ENCODE measurements around the gene ZNF263.
A peak's percentile ranks its signal among the peaks of the same experiment; 100 is the strongest.
"Not testable (repeated sequence)": the region's sequence is repeated elsewhere in the genome, so short reads cannot be mapped to it uniquely, and the experiment has no call there.

Gene ZNF263

DNA sequence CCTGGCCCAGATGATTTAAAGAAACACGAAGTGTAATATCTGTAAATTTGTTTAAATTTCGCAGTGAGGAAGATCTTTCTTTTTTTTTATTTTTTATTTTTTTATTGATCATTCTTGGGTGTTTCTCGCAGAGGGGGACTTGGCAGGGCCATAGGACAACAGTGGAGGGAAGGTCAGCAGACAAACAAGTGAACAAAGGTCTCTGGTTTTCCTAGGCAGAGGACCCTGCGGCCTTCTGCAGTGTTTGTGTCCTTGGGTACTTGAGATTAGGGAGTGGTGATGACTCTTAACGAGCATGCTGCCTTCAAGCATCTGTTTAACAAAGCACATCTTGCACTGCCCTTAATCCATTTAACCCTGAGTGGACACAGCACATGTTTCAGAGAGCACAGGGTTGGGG lies 12.6 kb upstream of the ZNF263 start:
- DNase-seq: not testable (repeated sequence)

DNA sequence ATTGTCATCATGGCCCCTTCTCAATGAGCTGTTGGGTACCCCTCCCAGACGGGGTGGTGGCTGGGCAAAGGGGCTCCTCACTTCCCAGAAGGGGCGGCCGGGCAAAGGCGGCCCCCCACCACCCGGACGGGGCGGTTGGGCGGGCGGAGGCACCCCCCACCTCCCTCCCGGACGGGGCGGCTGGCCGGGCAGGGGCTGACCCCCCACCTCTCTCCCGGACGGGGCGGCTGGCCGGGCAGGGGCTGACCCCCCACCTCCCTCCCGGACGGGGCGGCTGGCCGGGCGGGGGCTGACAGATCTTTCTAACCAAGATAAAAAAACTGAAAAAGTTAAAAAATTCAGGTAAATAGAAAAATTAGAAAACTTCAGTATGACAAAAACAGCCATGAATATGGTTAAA lies 12.0 kb upstream of the ZNF263 start:
- not testable (repeated sequence) for DNase-seq

DNA sequence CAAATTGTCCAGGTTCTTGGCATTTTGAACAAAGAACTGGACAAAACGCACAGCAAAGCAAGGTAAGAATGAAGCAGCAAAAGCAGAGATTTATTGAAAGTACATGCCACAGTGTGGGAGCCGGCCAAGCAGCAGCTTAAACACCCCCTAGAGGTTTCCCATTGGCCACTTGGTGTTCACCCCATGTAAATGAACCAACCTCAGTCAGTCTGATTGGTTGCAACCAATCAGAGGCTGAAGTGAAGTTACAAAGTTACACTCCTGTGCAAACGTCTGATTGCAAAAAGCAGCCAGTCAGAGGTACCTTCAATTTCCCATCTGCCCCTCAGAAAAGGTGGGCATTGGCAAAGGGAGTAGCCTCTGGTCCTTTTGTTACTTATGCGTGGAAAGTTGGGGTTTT lies 8.8 kb upstream of the ZNF263 start:
- DNase-seq: no peak

DNA sequence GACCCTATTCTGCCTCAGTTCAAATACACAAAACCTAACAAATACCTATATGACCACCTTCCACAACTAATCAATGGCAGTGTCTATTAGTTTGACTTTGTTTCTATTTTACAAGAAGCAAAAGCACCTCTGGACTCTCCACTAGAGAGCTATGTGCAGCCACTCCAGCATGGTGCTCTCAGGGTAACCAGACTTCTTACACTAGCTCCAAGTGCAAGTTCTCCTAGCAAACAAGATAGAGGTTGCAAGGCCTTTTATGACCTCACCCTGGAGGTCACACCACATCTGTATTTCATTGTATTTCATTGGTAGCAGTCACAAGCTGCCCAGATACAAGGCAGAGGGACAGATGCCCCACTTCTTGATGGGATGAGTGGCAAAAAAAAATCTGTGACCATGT lies 8.3 kb upstream of the ZNF263 start:
- DNase-seq: no peak

DNA sequence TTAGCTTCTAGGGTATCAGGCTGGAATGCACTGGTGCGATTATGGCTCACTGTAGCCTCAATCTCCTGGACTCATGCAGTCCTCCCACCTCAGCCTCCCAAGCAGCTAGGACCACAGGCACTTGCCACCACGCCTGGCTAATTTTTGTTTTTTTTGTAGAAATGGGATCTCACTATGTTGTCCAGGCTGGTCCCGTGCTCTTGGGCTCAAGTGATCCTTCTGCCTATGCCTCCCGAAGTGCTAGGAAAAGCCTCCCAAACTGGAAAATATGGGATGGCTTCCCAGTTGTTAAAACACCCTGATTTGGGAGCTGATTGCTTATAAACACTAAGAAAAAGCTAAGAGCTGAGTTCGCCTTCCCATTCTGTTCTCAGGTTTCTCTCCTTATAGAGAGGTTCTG lies 6.6 kb upstream of the ZNF263 start:
- no peak for DNase-seq

DNA sequence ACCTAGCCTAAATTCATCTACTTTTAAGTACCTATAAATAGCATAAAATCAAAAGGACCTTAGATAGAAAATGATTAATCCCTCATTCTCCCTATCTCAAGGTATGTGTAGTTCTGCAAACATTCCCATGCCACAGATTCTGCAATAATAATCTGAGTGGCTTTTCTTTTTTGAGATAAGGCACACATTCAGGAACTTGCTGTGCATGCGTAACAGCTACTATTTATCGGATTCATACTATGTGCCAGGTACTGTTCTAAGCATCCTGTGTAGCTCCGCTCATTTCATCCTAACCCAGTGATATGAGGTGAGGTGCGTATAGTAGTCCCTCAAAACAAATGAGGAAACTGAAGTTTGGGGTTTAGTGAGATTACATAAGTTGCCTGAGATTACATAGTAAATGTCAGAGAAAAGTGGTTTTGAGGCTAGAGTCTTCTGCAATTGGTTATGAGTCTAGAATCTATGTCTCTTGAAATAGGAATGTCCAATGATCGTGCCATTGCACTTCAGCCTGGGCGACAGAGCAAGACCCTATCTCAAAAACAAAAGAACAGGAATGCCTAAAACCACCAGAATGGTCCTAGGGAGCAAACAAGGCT lies 2.0 kb upstream of the ZNF263 start:
- no peak for DNase-seq

DNA sequence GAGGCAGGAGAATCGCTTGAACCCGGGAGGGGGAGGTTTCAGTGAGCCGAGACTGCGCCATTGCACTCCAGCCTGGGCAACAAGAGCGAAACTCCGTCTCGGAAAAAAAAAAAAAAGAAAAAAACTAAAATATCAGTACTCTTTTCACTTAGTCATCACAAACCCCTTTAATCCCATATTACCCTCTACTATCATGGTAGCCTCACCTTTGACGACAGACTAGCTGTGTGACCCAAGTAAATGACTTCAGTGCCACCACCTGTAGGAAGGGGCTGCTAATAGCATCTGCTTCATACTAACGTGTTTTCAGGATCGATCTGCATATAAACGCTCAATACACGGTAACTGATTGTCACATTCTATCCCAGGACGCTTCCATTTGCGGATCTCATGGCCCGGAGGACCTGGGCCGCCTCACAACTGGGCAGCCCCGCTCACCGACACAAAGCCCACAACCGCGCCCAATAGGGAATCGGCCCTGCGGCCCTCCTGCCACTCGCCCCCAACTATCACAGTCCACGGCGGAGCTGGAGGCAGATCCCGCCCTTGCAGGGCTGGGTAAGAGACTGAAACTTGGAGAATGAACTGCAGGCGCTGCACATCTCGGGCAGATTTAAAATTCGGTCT lies 1.1 kb upstream of the ZNF263 start:
- DNase-seq: peak; percentile 73

DNA sequence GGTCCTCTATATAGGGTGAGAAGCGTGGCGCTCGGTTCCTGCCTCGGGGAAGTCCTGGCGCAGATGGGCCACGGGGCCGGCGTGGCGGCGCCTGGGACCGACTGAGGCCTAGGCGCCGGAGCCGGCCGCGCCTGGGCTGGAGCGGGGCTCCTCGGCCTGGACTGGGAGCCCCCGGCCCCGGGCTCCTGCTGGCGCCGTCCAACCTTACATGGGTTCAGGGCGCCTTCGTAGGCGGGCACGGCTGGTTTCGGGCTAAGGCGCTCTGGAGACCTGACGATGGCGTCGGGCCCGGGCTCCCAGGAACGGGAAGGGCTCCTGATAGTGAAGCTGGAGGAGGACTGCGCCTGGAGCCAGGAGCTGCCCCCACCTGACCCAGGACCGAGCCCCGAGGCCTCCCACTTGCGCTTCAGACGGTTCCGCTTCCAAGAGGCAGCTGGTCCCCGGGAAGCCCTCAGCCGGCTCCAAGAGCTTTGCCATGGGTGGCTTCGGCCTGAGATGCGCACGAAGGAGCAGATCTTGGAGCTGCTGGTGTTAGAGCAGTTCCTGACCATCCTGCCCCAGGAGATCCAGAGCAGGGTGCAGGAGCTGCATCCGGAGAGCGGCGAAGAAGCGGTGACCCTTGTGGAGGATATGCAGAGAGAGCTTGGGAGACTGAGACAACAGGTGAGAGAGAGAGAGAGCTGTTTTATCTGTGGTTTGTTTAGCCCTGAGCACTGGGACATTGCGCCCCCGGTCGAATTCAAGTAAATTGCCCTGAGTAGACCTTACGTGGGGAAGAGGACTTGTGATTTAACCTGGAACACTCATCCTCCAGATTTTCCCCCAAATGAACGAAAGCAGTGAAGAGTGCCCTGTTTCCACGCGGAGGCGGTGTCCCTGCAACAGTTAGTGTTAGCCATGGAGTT lies 504 bp downstream of the ZNF263 start:
- no peak for DNase-seq

DNA sequence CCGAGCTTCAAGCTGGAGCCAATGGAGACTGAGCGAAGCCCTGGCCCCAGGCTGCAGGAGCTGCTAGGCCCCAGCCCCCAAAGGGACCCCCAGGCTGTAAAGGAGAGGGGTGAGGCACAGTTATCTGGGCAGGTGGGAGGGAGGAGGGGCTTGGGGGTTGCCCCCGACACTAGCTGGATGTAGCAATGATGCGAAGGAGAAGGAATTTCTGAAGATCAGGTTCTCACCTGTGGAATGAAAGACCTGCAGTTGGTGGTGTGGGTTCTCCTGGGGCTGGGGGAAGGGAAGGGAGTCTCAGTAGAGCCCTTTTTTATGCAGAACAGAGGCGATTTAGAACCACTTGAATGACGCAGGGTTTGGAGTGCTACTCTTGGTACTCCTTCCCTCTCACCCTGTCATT lies 1.8 kb downstream of the ZNF263 start:
- no peak for DNase-seq

DNA sequence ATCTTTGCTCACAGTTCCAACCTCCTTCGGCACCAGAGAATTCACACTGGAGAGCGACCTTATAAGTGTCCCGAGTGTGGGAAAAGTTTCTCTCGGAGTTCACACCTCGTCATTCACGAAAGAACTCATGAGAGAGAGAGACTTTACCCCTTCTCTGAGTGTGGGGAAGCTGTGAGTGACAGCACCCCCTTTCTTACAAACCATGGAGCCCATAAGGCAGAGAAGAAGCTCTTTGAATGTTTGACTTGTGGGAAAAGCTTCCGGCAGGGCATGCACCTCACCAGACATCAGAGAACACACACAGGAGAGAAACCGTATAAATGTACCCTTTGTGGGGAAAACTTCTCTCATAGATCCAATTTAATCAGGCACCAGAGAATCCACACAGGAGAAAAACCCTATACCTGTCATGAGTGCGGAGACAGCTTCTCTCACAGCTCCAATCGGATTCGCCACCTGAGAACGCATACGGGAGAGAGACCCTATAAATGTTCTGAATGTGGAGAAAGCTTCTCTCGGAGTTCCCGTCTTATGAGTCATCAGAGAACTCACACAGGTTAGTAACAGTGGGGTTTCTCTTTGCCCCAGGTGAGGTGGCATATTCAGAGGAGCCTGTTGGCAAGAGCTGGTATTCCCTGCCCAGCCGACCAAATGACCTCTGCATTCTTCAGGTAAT lies 6.8 kb downstream of the ZNF263 start:
- no peak for DNase-seq

DNA sequence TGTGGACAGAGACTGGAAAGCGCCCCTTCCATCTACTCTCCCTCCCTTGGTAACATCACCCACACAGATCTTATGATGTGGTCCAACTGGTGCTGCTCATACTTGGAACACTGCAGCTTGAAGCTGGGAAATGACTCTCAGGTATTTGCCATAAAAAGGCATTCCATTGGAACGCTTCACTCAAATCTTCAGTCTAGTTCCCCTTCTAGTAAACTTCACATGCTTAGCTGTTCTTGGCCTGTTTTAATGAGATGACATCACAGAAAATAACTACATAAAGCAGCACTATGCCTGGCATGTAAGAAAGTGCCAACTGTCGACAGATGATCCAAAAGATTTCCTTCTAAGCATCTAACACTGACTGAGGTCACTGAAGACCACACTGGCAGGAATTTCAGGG lies 9.3 kb downstream of the ZNF263 start:
- DNase-seq: no peak

DNA sequence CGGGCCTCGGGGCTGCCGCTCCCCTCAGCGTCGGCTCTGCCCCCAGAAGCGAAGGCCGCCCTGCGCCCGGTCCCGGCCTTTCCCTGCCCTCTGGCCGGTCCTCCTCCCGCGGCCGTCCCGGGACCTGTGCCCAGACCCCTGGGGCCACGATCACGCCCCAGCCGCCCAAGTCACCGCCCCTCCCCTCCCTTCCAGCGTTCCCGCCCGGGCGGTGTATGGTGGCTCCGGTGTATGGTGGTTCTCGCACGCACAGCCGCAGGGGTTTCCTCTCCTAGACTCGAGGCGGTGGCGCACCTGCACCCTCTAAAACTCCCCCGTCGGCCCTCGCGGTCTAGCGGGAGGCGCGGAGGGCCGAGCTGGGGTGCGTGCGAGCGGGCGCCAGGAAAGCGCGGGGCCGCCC lies 11.9 kb downstream of the ZNF263 start:
- DNase-seq: no peak

DNA sequence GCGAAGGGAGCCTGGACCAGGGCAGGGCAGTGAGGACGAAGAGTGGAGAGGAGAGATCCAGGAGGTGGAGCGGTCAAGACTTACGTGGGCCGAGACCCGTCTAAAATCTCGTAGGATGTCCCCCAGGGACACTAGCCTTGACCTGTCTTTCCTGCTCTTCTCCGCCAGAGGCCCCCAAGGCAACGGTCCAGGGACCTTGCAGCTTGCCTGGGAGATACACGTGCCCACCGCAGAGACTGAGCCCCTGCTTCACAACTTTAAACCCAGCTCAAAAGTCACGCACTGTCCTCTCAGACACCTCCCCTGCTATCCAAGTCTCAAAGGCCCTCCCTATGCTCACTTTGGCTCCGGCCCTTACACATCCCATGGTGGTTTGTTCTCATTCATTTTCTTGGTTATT lies 12.5 kb downstream of the ZNF263 start:
- no peak for DNase-seq

DNA sequence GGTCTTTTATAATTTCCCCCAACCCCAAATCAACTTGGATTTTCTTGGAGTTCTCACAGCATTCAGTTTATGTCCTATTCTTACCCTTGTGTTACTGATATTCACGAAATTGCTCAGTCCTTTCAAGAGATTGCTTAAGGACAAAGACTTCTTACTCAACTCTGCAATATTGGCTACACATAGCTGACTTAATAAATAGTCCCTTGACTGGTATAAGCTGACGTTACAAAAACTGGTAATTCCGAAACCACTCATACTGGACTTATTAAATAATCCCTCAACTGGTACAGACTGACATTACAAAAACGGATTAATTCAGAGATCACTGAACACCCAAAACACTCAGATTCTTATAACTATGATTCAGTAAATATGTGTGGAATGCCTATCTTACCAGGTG lies 21.1 kb downstream of the ZNF263 start:
- no peak for DNase-seq

DNA sequence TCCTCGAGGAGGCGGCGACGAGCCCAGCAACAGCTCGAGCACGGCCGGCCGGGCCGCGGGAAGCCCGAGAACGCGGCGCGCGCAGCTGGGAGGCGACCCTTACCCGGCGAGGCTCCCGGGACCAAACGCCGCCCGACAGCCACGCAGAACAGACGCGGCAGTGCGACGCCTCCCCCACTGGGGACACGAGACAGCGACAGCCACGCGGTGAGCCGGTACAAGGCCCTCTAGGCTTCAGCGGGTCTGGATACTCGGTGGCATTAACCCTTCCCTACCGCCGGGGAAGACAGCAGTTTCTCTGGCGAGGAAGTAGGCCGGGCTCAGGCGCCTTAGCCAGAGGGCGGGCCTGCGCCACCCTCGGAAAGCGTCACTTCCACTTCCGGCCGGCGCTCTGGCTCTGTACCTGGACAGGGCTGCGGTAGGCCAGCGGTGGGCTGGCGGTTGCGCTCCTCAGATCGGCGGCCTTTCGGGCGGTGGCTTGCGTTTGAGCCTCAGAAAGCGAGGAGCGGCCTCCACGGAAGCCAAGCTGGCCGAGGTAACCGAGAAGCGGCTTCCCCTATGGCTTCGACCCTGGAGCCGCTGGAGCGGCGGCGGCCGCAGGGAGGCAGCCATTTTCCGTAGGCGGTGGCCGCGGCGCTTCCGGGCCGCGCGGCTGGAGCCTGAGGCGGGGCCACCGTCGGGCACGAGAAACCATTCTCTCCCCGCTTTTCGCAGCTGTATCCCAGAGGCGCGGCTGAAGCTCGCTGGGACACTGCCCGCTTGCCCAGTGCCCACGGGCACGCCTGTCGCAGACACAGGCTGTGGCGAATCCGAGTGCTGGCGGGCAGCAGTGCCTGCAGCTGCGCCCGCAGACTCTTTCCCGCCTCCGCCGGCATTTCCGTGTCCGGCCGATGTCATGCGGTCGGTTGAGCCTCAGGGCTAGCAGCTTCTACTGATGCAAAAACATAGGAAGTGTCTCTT lies 22.1 kb downstream of the ZNF263 start, which contains the start of the genes TIGD7 and ZNF75A:
TIGD7 (minus strand) TSS at position 322 of the 960 bp plus-strand sequence. CDS start 4,816 bp downstream, outside the sequence.
ZNF75A (plus strand) TSS at position 389 of the 960 bp plus-strand sequence. CDS start 2,932 bp downstream, outside the sequence.
- peak; percentile 75 for DNase-seq

DNA sequence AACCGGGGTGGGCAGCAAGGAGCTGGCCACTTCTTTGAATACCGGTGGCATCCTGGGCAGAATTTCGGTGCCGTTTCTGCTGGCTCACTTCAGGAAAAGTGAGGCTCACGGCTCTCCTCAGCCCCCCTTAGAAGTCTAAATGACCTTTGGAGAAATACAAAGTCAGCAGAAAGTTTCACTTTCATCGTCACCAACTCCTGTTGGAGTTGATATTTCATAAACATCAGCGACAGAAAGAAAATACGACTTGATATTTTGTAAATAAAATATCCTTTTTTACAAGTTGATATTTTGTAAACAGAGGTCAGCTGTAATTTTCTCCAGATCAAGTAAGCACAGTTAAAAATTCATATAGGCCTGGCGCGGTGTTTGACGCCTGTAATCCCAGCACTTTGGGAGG lies 22.8 kb downstream of the ZNF263 start:
- DNase-seq: no peak

DNA sequence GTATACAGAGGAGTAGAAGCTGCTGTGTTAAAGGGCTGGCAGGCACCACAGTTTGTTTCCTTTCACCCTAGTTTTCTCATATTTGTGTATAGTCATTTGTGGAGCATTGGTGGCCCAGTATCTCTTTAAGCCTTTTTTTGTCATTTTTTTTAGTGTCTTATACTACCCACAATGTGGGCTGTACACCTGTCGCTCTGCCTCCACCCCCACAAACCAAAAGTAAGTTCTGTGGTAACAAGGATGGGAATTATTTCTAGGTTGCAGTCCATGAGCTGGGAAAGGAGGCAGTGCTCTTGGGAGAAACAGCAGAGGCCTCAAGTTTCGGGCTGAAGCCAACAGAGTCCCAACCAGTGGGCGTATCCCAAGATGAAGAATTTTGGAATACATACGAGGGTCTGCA lies 28.2 kb downstream of the ZNF263 start:
- DNase-seq: no peak

DNA sequence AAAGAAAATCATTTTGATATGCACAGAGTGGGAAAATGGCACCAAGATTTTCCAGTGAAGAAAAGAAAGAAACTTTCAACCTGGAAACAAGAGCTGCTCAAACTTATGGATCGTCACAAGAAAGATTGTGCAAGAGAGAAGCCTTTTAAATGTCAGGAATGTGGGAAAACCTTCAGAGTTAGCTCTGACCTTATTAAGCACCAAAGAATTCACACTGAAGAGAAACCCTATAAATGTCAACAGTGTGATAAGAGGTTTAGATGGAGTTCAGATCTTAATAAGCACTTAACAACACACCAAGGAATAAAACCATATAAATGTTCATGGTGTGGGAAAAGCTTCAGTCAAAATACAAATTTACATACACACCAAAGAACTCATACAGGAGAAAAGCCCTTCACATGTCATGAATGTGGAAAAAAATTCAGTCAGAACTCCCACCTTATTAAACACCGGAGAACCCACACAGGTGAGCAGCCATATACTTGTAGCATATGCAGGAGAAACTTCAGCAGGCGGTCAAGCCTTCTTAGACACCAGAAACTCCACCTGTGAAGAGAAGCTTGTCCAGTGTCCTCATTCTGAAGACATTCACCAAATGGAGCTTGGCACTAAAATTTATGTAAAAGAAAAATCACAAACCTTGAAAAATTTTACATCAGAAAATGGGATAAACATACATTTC lies 34.2 kb downstream of the ZNF263 start:
- no peak for DNase-seq

DNA sequence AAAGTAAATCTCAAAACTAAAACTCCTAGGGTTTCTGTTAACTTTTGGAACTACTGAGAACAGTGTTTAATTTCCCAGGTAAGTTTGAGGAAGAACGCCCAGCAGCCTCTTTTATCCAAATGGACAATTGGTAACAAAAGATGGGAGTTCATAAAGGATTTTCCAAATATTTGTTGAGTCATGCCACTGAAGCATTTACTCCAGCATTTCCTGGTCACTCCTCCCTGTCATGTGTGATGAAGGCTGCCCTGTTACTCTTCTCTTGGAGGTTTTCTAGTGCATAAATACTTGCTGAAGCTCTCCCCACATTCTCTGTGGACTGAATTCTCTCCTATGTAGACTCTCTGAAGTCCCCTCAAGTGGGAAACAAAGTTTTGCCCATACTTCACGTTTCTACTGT lies 38.5 kb downstream of the ZNF263 start:
- no peak for DNase-seq

DNA sequence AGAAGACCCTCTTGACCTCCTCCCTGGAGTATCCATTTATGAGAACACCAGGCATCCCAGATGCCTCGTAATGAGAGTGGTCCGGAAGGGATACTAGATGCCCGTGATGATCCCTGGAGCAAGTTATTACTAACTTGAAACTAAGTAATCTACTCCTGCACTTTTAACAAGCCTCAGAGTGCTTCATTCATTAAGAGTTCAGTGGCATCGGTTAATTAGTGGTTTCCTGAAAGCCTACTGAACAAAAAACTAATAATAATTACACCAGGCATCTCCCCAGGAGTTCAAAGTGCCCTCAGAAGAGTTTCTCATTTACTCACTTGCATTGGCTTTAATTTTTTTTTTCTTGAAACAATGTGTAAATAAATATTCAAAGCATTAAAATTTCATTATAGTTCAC lies 44.2 kb downstream of the ZNF263 start:
- DNase-seq: no peak

DNA sequence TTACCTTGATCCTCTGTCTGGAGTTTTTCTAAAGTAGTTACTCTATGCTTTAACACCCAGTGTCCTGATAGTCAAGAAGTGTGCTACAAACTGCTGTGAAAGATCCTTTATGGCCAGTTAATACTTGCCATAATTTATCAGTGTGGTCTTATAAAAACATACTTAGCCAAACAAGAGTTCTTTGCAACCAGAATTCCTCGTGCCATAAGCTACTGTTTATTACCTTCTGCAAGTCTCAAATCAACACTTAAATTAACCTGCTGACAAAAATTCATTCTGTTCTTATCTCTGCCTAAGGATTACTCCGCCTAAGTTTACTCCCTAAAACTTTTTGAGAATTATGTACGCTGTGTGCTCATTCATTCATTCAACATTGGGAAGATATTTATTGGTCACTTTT lies 44.8 kb downstream of the ZNF263 start:
- no peak for DNase-seq
